DMS 273 treated with DMSO at 0.1 percent for 48 hours (cell line): ENCODE measurements around the gene PCDH19.

Source experiments
- DNase-seq: peaks from one replicate; lab custom pipeline; 2025; lab: John Stamatoyannopoulos, UW

Gene PCDH19

DNA sequence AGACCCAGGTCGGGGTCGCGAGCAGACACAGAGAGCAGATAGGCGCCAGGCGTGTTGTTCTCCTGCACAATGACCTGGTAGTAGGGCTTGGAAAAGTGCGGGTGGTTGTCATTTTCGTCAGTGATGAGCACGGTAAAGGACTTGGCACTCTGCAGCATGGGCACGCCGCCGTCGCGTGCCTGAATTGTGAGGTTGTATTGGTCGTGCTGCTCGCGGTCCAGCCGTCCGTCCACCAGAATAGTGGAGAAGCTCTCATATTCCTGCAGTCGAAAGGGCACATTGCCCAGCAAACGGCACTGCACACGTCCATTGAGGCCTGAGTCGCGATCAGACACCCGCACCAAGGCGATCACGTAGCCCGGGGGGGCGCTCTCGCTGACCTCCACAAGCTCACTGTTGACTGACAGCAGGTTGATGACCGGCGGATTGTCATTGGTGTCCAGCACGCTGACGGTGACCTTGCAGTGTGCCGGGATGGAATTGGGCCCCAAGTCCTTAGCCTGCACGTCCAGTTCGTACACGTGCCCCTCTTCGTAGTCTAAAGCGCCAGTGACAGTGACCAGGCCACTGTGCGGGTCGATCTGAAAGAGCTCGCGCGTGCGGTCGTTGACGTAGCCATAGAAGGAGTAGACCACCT lies 2.8 kb downstream of the PCDH19 start:
- no peak for DNase-seq

- DNase-seq = no peak
Measured at GRCh38 chrX:100405424-100405823, 4.6 kb downstream of the PCDH19 start.

DNA sequence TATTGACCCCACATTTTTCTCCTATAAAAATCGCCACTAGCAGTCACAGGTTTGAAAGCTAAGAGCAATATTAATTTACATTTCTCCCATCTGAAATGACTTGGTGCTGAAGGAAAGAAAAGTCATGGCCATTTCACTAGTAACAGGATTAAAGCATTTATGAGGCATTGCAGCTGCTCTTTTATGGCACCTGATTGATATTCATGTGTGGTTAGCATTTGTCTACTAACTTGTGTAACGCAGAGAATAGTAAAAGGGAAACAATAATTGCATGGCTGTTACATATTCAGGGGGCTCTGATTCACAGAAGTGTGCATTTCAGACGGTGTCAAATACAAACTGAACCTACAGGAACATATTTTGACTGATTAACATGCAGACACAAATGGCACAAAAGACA lies 5.2 kb downstream of the PCDH19 start:
- no peak for DNase-seq

DNA sequence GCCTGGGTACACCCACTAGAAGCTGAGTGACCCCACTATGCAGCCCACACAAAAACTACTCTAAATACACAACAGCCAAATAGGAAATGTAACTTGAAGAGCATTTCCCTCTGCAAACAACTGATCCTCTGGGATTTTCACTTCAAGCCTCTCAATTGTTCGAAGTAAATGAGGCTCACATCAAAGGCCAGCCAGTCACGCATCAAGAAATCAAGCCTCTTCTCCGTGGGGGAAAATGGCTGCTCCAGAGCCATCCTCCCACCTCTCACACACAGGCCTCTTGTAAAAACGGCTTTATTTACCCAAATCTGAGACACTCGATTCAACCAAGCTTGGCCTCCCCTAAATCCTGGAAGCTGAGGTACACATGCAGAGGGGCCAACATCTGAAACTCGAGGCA lies 14.3 kb downstream of the PCDH19 start:
- DNase-seq = no peak

GRCh38 chrX:100381619-100382018 lies 28.5 kb downstream of the PCDH19 start:
- no peak for DNase-seq

GRCh38 chrX:100379388-100379986 lies 30.6 kb downstream of the PCDH19 start:
- peak; percentile 37 for DNase-seq

DNA sequence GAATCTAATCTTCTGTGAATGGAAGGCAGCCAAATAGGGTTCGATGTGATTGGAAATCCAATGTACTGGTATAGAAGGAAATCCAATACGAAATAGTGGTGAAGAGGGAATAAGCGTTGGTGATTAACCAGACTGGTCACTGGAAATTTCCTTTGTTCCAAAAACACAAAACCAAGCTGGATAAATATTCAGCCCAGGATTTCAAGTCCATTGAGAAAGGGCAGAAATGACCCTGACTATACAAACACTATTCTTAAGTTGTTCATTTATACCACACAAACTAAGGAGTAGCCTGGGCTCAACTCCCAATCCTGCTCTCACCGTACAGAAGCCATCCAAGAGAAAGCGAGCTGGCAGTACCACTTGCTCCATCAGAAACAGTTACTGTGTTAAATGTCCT lies 32.2 kb downstream of the PCDH19 start:
- no peak for DNase-seq

DNA sequence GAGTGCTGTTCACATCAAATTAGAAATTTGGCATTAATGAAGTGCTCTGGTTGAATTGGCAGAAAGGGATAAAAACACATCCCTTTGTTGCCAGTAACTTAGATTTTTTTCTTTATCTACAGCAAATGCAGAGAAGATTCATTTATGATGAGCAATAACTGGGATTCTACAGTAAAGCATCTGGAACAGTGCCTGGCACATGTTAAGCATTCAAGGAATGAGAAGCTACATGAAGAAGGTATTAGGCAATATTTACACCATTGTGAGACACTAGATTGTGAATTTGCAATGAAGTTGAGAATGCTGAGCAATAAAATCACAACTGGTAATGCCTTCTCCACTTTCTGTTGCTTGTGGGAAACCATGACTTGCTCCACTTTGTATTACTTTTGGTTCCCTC lies 33.5 kb downstream of the PCDH19 start:
- no peak for DNase-seq

DNA sequence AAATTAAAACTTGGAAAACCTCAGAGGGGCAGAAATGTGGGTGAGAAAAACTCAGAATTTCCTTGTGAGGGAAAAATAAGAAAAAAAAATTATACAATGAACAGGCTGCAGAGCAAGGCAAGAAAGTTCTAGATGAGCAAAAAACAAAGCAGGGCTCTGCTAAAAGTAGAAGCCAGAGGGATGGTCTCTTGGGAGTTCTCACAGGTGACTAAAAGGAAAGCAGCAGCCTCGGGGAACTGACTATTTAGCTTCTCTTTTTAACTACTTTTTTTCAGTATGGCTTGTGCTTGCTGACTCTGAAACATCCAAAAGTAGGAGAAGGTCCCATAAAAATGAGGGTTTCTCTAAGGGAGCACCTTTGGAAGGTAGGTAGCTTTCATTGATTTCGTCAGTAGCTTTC lies 36.4 kb downstream of the PCDH19 start:
- no peak for DNase-seq

- peak; percentile 4 for DNase-seq
Measured at GRCh38 chrX:100368167-100368566, 41.9 kb downstream of the PCDH19 start.

DNA sequence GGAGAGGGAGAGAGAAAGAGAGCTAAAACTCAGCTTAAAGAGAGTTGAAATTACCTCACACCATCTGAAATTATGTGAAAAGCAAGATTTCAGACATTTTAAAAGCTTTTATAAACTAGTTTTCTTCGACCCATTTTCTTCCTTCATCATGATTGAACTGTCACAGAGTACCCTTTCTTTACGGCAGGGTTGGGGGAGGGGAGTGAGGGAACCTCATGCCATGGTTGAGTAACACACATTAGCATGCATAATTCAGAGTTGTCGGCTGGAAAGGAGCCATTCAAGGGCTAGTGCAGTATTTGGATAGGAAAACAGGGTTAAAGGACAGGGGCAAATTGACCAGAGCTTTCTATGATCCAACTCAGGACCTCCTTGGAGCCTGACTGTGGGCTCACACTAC lies 46.2 kb downstream of the PCDH19 start:
- DNase-seq = no peak

- DNase-seq = no peak
Measured at GRCh38 chrX:100358766-100359165, 51.3 kb downstream of the PCDH19 start.

- no peak for DNase-seq
Measured at GRCh38 chrX:100356351-100356896, 53.6 kb downstream of the PCDH19 start.

DNA sequence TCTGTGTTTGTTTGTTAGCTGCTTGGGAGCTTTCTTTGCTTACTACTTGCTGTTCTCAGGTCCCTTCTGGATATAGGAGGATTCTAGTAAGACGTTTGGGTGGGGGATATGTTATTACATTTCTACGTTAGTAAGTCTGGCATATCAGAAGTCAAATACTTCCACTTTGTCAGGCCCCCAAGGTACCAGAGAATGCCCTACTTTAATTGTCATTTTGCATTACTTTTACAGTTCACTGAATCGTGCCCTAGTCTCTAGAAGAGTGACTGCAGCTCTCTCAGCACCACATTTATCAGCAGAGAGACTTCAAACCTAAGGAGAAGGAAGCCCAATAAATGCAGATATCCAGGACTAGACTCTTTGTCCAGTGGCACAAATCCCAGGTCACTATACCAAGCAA lies 54.4 kb downstream of the PCDH19 start:
- DNase-seq = no peak

GRCh38 chrX:100353326-100353725 lies 56.7 kb downstream of the PCDH19 start:
- DNase-seq = no peak

GRCh38 chrX:100350704-100351489 lies 59.2 kb downstream of the PCDH19 start:
- DNase-seq = no peak

GRCh38 chrX:100349391-100349790 lies 60.7 kb downstream of the PCDH19 start:
- DNase-seq = no peak

DNA sequence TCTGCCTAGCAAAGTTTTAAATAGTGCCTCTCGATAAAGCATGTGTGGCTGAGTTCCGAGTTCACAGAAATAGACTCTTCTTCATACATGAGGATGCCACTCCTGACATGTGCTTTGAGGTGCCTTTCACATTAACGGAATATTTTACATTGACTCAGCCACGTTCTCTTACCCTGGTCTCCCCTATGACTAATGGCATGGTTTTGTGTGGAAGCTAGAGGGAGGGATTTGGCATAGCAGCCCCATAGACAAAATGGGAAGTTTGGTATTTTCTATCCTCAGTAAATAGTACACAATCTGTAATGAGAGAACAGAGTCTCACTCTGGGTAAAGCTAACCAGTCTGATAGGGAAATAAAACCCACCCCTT lies 68.9 kb downstream of the PCDH19 start:
- DNase-seq = no peak

DNA sequence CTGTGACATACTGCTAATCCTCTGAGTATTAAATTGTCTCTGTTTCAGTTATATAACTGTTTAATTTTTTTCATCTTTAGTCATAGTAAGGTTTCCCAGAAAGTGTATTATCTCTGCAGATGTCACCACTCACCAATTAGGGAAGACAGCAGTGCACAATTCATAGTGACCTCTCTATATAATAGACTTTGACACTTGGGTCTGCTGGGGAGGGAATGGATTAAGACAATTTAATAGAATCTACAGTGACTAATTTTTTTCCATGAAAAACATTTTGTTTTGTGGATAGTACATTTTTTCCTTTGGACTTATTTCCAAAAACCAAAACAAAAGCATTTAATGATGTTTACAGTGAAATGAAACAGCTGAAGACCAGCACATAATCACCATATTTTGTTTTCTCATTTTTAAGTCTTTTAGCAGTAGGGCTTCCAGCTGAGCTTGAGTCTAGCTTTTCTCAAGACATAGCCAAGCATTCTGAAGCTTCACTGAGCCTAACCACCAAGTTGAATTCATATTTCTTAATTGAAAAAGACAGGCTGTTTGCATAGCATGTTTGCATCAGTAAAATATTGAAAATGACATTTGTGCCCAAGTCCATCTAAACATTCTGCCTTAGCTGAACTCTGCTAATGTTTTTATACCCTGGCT lies 69.5 kb downstream of the PCDH19 start:
- DNase-seq = no peak

DNA sequence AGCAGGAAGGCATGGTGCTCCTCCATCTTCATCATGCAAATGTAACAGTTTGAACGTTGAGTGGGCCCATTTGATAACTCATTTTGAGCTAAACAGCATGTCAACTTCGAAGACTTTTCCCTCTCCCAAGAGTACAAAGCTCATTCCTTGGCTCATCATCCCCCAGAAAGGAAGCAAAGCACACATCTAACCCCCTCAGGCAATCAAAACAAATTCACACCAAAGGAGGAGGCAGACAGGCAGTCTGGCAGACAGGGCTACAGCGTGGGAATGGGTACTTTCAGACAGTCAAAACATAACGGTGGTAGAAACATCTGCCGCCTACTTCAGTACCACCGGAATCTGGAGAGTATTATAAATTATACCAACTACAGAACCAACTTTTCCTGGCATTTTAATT lies 81.7 kb downstream of the PCDH19 start:
- DNase-seq = peak; percentile 34

DNA sequence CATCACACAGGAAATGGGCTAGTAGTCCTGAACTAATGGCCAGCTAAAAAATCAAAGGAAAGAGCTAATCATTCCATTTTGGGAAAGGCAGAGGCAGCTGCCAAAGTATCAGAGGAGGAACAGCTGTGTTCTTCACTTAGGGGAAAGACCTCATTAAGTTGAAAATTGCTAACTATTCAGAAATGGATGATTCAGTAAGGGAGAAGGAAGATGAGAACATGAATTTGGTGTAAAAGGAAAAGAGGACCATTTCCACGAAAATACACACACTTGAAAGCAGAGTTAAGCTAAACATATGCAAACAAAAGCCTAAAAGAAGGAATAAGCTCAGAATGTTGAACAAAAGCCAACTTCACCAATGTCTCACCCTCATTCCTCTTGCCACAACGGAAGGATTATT lies 90.4 kb downstream of the PCDH19 start:
- no peak for DNase-seq

DNA sequence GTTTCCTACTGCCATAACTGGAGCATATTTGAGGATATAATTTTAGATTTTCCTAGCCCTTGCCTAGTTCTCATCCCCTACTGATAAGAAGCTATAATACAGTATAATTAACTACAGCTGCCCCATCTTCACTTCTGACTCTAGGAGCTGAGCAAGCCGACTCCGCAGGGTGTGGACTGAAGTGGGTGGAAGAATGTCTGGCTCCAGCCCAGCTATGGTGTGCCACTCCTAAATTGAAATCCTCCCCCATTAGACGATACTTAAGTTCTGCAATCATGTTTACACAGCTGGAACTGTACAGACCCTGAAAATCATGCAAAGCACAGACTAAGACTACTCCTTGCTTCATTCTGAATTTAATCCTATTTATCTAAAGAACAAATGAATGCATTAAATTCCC lies 93.1 kb downstream of the PCDH19 start:
- DNase-seq = no peak

DNA sequence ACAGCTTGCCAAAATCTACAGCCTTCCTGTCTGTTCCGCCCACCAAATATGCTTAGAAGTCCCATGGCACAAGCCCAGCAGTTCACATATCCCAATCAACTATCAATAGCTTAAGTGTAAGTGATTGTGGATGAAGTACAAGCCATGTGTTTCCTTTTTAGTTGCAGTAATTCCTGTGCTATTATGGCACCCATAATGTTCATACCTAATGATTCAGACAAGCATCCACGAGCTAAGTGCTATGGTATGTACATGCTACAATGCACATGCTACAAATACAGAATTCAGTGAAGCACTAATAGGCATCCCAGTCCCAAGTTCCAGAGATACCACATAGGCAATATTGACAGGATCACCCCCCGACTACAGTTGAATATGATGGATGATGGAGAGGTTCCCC lies 94.5 kb downstream of the PCDH19 start:
- DNase-seq = no peak
